ENCODE measurements around the gene NME9. TPM values are rescaled to one million over a fixed set of nuclear protein-coding genes. Genes with fewer than 3 reads are reported as not detected.

NME9 gene
- polyA plus RNA-seq, 2 of the 4 experiments (the other 2 are of a cell fraction) = 0.05 TPM; not detected in 1

GRCh38 chr3:138323971-138324370, 5.7 kb downstream of the NME9 start:
- POLR2A ChIA-PET = no interaction called here
- ATAC-seq (no peak), DNase-seq (ENCODE audit: low read depth in 1 of 2, low spot score in 1 of 2) (no peak), FAIRE-seq (no peak)
- no peak overlapping the region for H3K4me3 ChIP-seq
- H3K4me1 ChIP-seq = peaks cover 9% of the 10 kb centered on the region; the same call in 2 of the 3 replicates
- CTCF ChIA-PET = no interaction called here
- WGBS (ENCODE audit: missing lambda C conversion rate) = 68% methylated on average over 4 of the region's 4 CpGs
- no peak for TF ChIP-seq NFE2L2 (conservative IDR thresholded peaks at IDR 0.05; ENCODE audit: low read length)
- TF ChIP-seq ATOH8 (CRISPR knock-in tag; IDR thresholded peaks at IDR 0.05; ENCODE audit: low read depth) = no peak
- TF ChIP-seq KDM1A (IDR thresholded peaks at IDR 0.05; ENCODE audit: low read depth) = no peak
- TF ChIP-seq MAZ (IDR thresholded peaks at IDR 0.05; ENCODE audit: borderline replicate concordance, low read depth, low read length) = no peak
- no peak for TF ChIP-seq EHMT2 (IDR thresholded peaks at IDR 0.05; ENCODE audit: low read depth)
- no peak for TF ChIP-seq BCL3 (IDR thresholded peaks at IDR 0.05)
- TF ChIP-seq FOXS1 (CRISPR knock-in tag; IDR thresholded peaks at IDR 0.05) = no peak
- TF ChIP-seq SMC3 (IDR thresholded peaks at IDR 0.05) = no peak
- TF ChIP-seq HMGXB4 (CRISPR knock-in tag; IDR thresholded peaks at IDR 0.05; ENCODE audit: borderline replicate concordance) = no peak
- no peak for TF ChIP-seq CBX8 (IDR thresholded peaks at IDR 0.05)
- TF ChIP-seq CHD4 (IDR thresholded peaks at IDR 0.05; ENCODE audit: borderline replicate concordance) = no peak
- no peak for TF ChIP-seq USF2 (IDR thresholded peaks at IDR 0.05)
- TF ChIP-seq EP300 (IDR thresholded peaks at IDR 0.05) = no peak
- TF ChIP-seq KDM5A (IDR thresholded peaks at IDR 0.05) = no peak
- H3K9me3 ChIP-seq = no peaks in the 10 kb centered on the region
- no peak overlapping the region for H3K4me2 ChIP-seq
- no peak overlapping the region for H3K27ac ChIP-seq

GRCh38 chr3:138317687-138318086, 12.0 kb downstream of the NME9 start:
- Histone ChIP-seq H3K4me2 (no peak overlapping the region), H3K9me3 (no peaks in the 10 kb centered on the region), H3K27ac (no peak overlapping the region), H3K4me3 (no peak overlapping the region), H3K4me1 (no peaks in the 10 kb centered on the region)
- no peak for DNase-seq (ENCODE audit: low read depth in 1 of 2, low spot score in 1 of 2)
- WGBS (ENCODE audit: missing lambda C conversion rate) = 57% methylated on average over 1 of the region's 1 CpG
- no peak for TF ChIP-seq ZC3H11A (IDR thresholded peaks at IDR 0.05)
- no peak for TF ChIP-seq RFX5 (IDR thresholded peaks at IDR 0.05)
- no peak for TF ChIP-seq EHF (CRISPR knock-in tag; IDR thresholded peaks at IDR 0.05)
- no peak for TF ChIP-seq RARB (CRISPR knock-in tag; IDR thresholded peaks at IDR 0.05)
- no peak for TF ChIP-seq ZSCAN20 (CRISPR knock-in tag; IDR thresholded peaks at IDR 0.05)
- no peak for TF ChIP-seq MAFK (IDR thresholded peaks at IDR 0.05; ENCODE audit: partially characterized antibody)
- no peak for TF ChIP-seq USF2 (IDR thresholded peaks at IDR 0.05)
- TF ChIP-seq ZFP36 (IDR thresholded peaks at IDR 0.05; ENCODE audit: borderline replicate concordance, partially characterized antibody) = no peak
- TF ChIP-seq BHLHE40 (IDR thresholded peaks at IDR 0.05; ENCODE audit: low read depth, low read length) = no peak
- TF ChIP-seq CHD4 (IDR thresholded peaks at IDR 0.05; ENCODE audit: borderline replicate concordance) = no peak
- TF ChIP-seq NPAS2 (CRISPR knock-in tag; IDR thresholded peaks at IDR 0.05; ENCODE audit: borderline replicate concordance) = no peak
- ChIA-PET CTCF (interaction anchor here (0.5 kb wide), 1 partner anchor 384 kb away, joined by 3 read pairs; no protein-coding TSS in a partner anchor), POLR2A (no interaction called here)
- 0 out of 6 replicates have a peak, but pooled peaks of 1 of the 2 experiments have one; percentile 38 for ATAC-seq
- no peak for FAIRE-seq

All from A549 (cell line).